Measurements from ENCODE around the gene MRGPRX3. TPM values are rescaled to one million over a fixed set of nuclear protein-coding genes. Genes with fewer than 3 reads are reported as not detected.

MRGPRX3 gene
- total and polyA plus RNA-seq, 2 of the 13 experiments (the other 11 are each of a cell fraction or from before 2014, with no cell fraction given) = 0.53 TPM; not detected in 1

- TF ChIP-seq MXD1 (CRISPR knock-in tag; IDR thresholded peaks at IDR 0.05) (no peak), ZNF614 (CRISPR knock-in tag; IDR thresholded peaks at IDR 0.05; ENCODE audit: borderline replicate concordance) (peak; percentile 52; the same call in 1 of the 2 replicates), PATZ1 (CRISPR knock-in tag; IDR thresholded peaks at IDR 0.05) (no peak), ZNF274 (CRISPR knock-in tag; IDR thresholded peaks at IDR 0.05) (no peak), RXRA (CRISPR knock-in tag; IDR thresholded peaks at IDR 0.05) (0 out of 2 replicates have a peak, but pooled peaks have one; percentile 18), ZSCAN21 (CRISPR knock-in tag; IDR thresholded peaks at IDR 0.05; ENCODE audit: borderline replicate concordance) (no peak), MIER3 (CRISPR knock-in tag; IDR thresholded peaks at IDR 0.05; ENCODE audit: borderline replicate concordance) (peak; percentile 48; the same call in 1 of the 2 replicates), TFAP4 (IDR thresholded peaks at IDR 0.05; ENCODE audit: borderline replicate concordance, low read depth) (no peak), ZUFSP (CRISPR knock-in tag; IDR thresholded peaks at IDR 0.05; ENCODE audit: borderline replicate concordance) (no peak), ZNF577 (CRISPR knock-in tag; IDR thresholded peaks at IDR 0.05; ENCODE audit: borderline replicate concordance, low read depth) (no peak), ZNF296 (CRISPR knock-in tag; conservative IDR thresholded peaks at IDR 0.05) (no peak), ZNF121 (CRISPR knock-in tag; IDR thresholded peaks at IDR 0.05) (no peak), TSC22D2 (CRISPR knock-in tag; IDR thresholded peaks at IDR 0.05; ENCODE audit: borderline replicate concordance) (peak; percentile 47; the same call in 1 of the 2 replicates), FOXA3 (CRISPR knock-in tag; IDR thresholded peaks at IDR 0.05) (peak; percentile 20; the same call in 1 of the 2 replicates), ZNF224 (CRISPR knock-in tag; IDR thresholded peaks at IDR 0.05) (no peak), NFATC3 (CRISPR knock-in tag; IDR thresholded peaks at IDR 0.05) (no peak), ZNF501 (CRISPR knock-in tag; IDR thresholded peaks at IDR 0.05) (peak; percentile 22; the same call in 1 of the 2 replicates), SIN3B (IDR thresholded peaks at IDR 0.05; ENCODE audit: low read length) (no peak), ZSCAN31 (CRISPR knock-in tag; IDR thresholded peaks at IDR 0.05; ENCODE audit: low read depth) (peak; percentile 56; the same call in 1 of the 2 replicates), ZNF207 (IDR thresholded peaks at IDR 0.05; ENCODE audit: borderline replicate concordance) (no peak), ZNF75D (CRISPR knock-in tag; IDR thresholded peaks at IDR 0.05; ENCODE audit: borderline replicate concordance) (no peak), RXRB (CRISPR knock-in tag; IDR thresholded peaks at IDR 0.05; ENCODE audit: borderline replicate concordance) (peak; percentile 43; the same call in 1 of the 2 replicates), HOXA3 (CRISPR knock-in tag; IDR thresholded peaks at IDR 0.05) (no peak; the same call in 1 of the 2 replicates)
- TF ChIP-seq, protein P1, sequence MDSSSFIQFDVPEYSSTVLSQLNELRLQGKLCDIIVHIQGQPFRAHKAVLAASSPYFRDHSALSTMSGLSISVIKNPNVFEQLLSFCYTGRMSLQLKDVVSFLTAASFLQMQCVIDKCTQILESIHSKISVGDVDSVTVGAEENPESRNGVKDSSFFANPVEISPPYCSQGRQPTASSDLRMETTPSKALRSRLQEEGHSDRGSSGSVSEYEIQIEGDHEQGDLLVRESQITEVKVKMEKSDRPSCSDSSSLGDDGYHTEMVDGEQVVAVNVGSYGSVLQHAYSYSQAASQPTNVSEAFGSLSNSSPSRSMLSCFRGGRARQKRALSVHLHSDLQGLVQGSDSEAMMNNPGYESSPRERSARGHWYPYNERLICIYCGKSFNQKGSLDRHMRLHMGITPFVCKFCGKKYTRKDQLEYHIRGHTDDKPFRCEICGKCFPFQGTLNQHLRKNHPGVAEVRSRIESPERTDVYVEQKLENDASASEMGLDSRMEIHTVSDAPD (CRISPR knock-in tag; IDR thresholded peaks at IDR 0.05) = no peak
Measured at GRCh38 chr11:18115360-18116127, 16.8 kb upstream of the MRGPRX3 start (continued).

Measured in HepG2 (cell line).